Gastrocnemius medialis (tissue), 4 donors: ENCODE measurements around the gene ATF7. TPM values are rescaled to one million over a fixed set of nuclear protein-coding genes. Genes with fewer than 3 reads are reported as not detected.

Source experiments
- ATAC-seq, 2 donors: fragments of 150-250 bp; one replicate each; pipeline ENCODE4 v1.9.1; 2016
- DNase-seq, 2 donors: peaks; one replicate each; pipeline ENCODE4 v3.0.0-alpha.2; 2019
- H3K27ac ChIP-seq, 4 donors: fragments of 200-600 bp; sonication (generic); 1 replicate in 1 of 4; 2 replicates in 3 of 4; pipeline ENCODE4 v1.5.1; 2016 to 2018; ENCODE audit warnings: mild to moderate bottlenecking in 2 of 4, moderate library complexity in 1 of 4
- H3K27me3 ChIP-seq, 3 donors: fragments of 200-600 bp; sonication (generic) in 2 of 3; 1 replicate in 1 of 3; 2 replicates in 2 of 3; pipeline versions ENCODE4 v1.5.1 to v1.6.0; 2016 to 2019; ENCODE audit warnings: mild to moderate bottlenecking in 1 of 3, moderate library complexity in 1 of 3
- H3K36me3 ChIP-seq, 2 donors: fragments of 200-600 bp; sonication (generic) in 1 of 2; one replicate each; pipeline ENCODE4 v1.5.1; 2017 to 2018
- H3K4me1 ChIP-seq, 2 donors: fragments of 200-600 bp; sonication (generic) in 1 of 2; one replicate each; pipeline ENCODE4 v1.5.1; 2016 to 2017; ENCODE audit warnings: mild to moderate bottlenecking in 2 of 2
- H3K4me3 ChIP-seq, 4 donors: fragments of 200-600 bp; sonication (generic) in 3 of 4; 1 replicate in 1 of 4; 2 replicates in 3 of 4; pipeline ENCODE4 v1.5.1; 2016 to 2019; ENCODE audit warnings: mild to moderate bottlenecking in 2 of 4
- H3K9me3 ChIP-seq, 3 donors: fragments of 200-600 bp; sonication (generic) in 2 of 3; 1 replicate in 1 of 3; 2 replicates in 2 of 3; pipeline ENCODE4 v1.5.1; 2016 to 2019
- POLR2A ChIP-seq, 2 donors: fragments of 450-650 bp; IDR thresholded peaks; one replicate each; pipeline ENCODE4 v1.6.1; 2017; ENCODE audit warnings: antibody characterized with exemption in 2 of 2, mild to moderate bottlenecking in 2 of 2, moderate library complexity in 2 of 2
- in situ Hi-C, 4 donors: fragments of 200-750 bp; cut with MboI; loops; one replicate each; pipeline versions ENCODE4 v1.15.0 to v1.8.0; 2017; ENCODE audit warnings: low sequenced_read_pairs in 4 of 4
- intact Hi-C: fragments of 100-400 bp; cut with DNase I; formaldehyde crosslinking; loops from one replicate; pipeline ENCODE4 v1.15.1; 2023; ENCODE audit warnings: low total_unique reads
- total RNA-seq, 4 donors: library from RNA; depleted of rRNA; stranded (reverse); fragments of >200 nt; gene quantifications; one replicate each; pipeline versions ENCODE4 v1.1.0 to v1.2.3, GENCODE V29; 2016
- TF ChIP-seq, protein P1 (sequence below), 5 experiments: fragments of 450-650 bp in 3 of 5; fragments of 200-600 bp in 2 of 5; sonication (generic) in 2 of 5; IDR thresholded peaks in 4 of 5; conservative IDR thresholded peaks in 1 of 5; 1 replicate in 4 of 5; 2 replicates in 1 of 5; pipeline ENCODE4 v1.5.1; 2016 to 2019; ENCODE audit warnings: antibody characterized with exemption in 5 of 5, mild to moderate bottlenecking in 3 of 5, moderate library complexity in 3 of 5

The ATF7 gene
- total RNA-seq, 4 donors from 2014 or later: 21.9 to 47.9 (median 26.3) TPM

DNA sequence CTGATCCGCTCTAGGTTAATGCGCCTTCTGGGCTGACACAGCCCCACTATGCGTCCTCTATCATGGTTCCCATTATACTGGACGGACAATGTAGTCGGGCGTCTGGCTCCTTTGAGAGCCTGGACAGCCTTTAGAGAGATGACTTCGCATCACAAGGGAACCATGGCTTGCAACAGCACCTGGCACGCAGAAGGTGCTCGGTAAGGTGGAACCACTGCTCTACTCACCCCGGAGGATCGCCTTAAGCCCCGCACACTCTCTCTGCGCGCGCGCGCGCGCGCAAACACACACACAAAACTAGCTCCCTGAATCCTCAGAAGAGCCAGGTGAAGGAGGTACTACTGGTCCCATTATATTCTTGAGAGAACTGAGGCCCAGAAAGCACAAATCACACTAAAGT lies 134.0 kb downstream of the ATF7 start:
- peak; percentile 1 to 8 for ATAC-seq

DNA sequence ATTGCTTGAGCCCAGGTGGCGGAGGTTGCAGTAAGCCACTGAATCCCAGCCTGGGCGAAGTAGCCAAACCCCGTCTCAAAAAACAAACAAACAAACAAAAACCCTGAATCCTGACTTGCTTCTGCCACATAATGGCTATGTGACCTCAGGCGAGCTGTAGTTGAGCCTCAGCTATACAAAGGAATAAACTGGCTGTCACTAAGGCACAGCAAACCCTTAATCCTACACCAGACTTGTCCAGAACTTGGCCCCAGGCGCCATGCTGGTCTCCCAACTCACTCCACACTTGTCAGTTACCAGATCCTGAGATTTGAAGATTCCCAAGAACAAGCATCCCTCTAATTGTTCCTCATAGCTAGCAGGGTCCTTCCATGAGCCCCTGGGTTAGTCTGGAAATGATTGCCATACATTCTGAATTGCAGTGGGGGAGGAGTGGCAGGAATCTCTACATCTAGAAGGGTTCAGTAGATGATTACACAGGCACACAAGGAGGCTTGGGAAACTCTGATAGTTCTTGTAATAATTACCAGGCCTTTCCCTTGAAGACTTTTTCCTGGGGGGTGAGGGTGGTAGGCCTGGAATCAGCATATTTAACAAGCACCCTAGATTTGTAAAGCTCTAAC lies 136.8 kb downstream of the ATF7 start:
- H3K4me1 ChIP-seq: peaks cover 13 to 14% of the 10 kb centered on the region in 2 donors
- in situ Hi-C loops (no loop called here), intact Hi-C loops (no loop called here)
- no peak for TF ChIP-seq POLR2A (IDR thresholded peaks at IDR 0.05)
- TF ChIP-seq, protein P1, sequence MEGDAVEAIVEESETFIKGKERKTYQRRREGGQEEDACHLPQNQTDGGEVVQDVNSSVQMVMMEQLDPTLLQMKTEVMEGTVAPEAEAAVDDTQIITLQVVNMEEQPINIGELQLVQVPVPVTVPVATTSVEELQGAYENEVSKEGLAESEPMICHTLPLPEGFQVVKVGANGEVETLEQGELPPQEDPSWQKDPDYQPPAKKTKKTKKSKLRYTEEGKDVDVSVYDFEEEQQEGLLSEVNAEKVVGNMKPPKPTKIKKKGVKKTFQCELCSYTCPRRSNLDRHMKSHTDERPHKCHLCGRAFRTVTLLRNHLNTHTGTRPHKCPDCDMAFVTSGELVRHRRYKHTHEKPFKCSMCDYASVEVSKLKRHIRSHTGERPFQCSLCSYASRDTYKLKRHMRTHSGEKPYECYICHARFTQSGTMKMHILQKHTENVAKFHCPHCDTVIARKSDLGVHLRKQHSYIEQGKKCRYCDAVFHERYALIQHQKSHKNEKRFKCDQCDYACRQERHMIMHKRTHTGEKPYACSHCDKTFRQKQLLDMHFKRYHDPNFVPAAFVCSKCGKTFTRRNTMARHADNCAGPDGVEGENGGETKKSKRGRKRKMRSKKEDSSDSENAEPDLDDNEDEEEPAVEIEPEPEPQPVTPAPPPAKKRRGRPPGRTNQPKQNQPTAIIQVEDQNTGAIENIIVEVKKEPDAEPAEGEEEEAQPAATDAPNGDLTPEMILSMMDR (IDR thresholded peaks at IDR 0.05 in 4 of 5, conservative IDR thresholded peaks at IDR 0.05 in 1 of 5): no peak
- H3K36me3 ChIP-seq: peaks cover 0 to 10% of the 10 kb centered on the region in 2 donors
- DNase-seq (peak in 1 of 2 donors; percentile 13), ATAC-seq (no peak)
- H3K27ac ChIP-seq: no peak overlapping the region
- H3K9me3 ChIP-seq: no peaks in the 10 kb centered on the region
- H3K27me3 ChIP-seq: no peaks in the 10 kb centered on the region
- no peak overlapping the region for H3K4me3 ChIP-seq

More for the DNA sequence above, 134.0 kb downstream of the ATF7 start:
- in situ Hi-C loops: no loop called here
- H3K4me1 ChIP-seq: peaks cover 13 to 14% of the 10 kb centered on the region in 2 donors
- H3K27ac ChIP-seq: peak overlapping the region; percentile 75 to 83 (median 76)
- peak overlapping the region; percentile 71 to 83 (median 78) for H3K4me3 ChIP-seq
- no peaks in the 10 kb centered on the region for H3K9me3 ChIP-seq
- TF ChIP-seq, protein P1 (IDR thresholded peaks at IDR 0.05 in 4 of 5, conservative IDR thresholded peaks at IDR 0.05 in 1 of 5): no peak
- no peak for TF ChIP-seq POLR2A (IDR thresholded peaks at IDR 0.05)
- intact Hi-C loops: no loop called here
- DNase-seq: no peak
- no peaks in the 10 kb centered on the region for H3K27me3 ChIP-seq
- no peaks in the 10 kb centered on the region for H3K36me3 ChIP-seq

DNA sequence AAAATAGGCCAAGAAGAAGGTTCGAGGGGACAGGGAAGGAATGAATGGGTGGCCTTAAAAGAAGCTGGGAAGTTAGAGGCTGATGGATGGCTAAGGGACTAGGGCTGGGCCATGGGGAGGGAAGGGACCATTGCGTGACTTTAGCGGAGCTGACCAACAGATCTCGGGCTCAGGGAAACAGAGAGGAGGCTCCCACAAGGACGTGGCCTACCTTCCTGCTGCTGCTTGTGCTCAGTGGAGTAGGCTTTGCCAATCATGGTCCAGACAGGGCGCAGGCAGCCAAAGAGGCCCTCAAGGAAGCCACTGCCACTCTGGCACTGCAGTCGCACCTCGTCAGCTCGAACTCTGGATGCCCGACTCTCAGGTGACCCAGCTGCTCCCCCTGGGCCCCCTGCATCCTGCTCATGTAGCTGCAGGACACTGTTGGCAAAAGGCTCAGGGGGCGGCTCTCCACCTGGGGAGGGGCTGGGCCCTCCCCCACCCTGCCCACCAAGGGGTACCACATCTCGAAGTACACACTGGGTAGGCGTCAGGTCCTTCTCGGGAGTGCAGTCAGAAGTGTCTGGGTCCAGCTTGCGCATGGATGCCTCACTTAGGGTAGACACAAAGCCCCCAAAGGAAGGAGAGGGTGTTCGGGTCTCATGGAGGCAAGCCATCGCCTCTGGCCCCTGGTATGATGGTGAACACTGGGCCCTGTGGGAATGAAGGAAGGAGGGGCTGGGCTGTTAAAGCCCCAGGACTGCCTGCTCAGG lies 139.3 kb downstream of the ATF7 start:
- peak in 1 of 2 donors; percentile 25 for DNase-seq
- TF ChIP-seq, protein P1 (IDR thresholded peaks at IDR 0.05 in 4 of 5, conservative IDR thresholded peaks at IDR 0.05 in 1 of 5): no peak
- no peak for TF ChIP-seq POLR2A (IDR thresholded peaks at IDR 0.05)
- H3K36me3 ChIP-seq: peaks cover 0 to 10% of the 10 kb centered on the region in 2 donors
- ATAC-seq: no peak
- in situ Hi-C loops: no loop called here
- H3K27ac ChIP-seq: no peak overlapping the region
- peaks cover 0 to under 1% of the 10 kb centered on the region in 2 donors for H3K4me1 ChIP-seq
- intact Hi-C loops: no loop called here
- no peak overlapping the region for H3K4me3 ChIP-seq
- no peaks in the 10 kb centered on the region for H3K27me3 ChIP-seq
- H3K9me3 ChIP-seq: no peaks in the 10 kb centered on the region

DNA sequence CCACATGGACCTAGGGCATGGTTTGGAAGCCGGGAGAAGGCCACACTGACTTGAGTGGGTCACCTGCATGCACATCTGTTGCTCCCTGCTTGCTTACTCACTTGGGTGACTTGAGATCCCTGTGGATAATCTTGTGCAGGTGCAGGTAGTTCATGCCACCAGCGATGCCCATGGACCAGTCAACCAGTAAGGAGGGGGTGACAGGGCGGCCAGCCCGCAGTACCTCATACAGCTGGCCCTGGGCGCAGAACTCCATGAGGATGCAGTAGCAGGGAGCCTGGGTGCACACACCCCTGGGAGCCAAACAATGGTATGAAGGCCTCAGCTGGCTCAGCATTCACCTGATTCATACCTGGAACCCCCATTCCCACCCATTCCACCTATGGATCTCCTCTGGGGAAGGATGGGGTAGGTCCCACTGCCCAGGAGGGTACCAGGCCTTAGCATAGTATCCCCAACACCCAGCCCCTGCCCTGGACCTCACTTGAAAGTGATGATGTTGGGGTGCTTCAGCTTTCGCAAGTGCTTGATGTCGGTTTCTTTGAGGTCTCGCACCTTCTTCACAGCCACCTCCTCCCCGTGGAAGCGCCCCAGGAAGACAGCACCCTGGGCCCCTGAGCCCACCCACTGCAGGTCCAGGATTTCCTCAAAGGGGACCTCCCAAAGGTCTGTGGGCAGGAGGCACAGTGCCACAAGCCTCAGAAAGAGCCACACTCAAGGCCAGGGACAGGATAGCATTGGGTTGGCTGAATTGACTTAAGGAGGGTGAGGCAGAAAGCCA lies 140.0 kb downstream of the ATF7 start:
- Histone ChIP-seq H3K4me1 (no peaks in the 10 kb centered on the region), H3K36me3 (peaks cover 0 to 14% of the 10 kb centered on the region in 2 donors), H3K4me3 (no peak overlapping the region), H3K27me3 (no peaks in the 10 kb centered on the region), H3K27ac (no peak overlapping the region), H3K9me3 (no peaks in the 10 kb centered on the region)
- in situ Hi-C loops (no loop called here), intact Hi-C loops (no loop called here)
- TF ChIP-seq, protein P1 (IDR thresholded peaks at IDR 0.05 in 4 of 5, conservative IDR thresholded peaks at IDR 0.05 in 1 of 5): no peak
- no peak for TF ChIP-seq POLR2A (IDR thresholded peaks at IDR 0.05)
- DNase-seq (peak in 1 of 2 donors; percentile 21), ATAC-seq (no peak)
